HG03558 (cell line): ENCODE data around the gene KRTAP25-1.

Experiments
- ATAC-seq: cut with Tn5 transposase; IDR thresholded peaks from one replicate; pipeline ENCODE4 v1.9.1; 2021; ENCODE audit warnings: moderate number of reproducible peaks; ENCODE audit not compliant: unreplicated experiment; ENCODE audit errors: extremely low read depth

KRTAP25-1 gene, protein sequence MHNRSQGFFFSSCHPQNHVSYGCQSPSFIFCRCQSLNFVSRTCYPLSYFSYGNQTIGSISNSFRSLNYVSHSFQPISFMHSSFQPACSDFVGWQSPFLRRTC

DNA sequence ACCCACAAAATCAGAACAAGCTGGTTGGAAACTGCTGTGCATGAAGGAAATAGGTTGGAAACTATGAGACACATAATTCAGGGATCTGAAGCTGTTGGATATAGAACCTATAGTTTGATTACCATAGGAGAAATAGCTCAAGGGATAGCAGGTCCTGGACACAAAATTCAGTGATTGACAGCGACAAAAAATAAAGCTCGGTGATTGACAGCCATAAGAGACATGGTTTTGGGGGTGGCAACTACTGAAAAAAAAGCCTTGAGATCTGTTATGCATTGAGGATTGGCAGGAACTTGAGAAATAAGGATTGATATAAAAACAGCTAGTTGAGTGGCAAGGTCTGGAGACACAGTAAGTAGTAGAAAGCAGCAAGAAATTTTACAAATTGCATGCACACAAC is at the start of gene KRTAP25-1:
KRTAP25-1 (minus strand) TSS at position 300 of the 400 bp plus-strand sequence; CDS start at position 276, 24 bp downstream.
- ATAC-seq, result no peak

DNA sequence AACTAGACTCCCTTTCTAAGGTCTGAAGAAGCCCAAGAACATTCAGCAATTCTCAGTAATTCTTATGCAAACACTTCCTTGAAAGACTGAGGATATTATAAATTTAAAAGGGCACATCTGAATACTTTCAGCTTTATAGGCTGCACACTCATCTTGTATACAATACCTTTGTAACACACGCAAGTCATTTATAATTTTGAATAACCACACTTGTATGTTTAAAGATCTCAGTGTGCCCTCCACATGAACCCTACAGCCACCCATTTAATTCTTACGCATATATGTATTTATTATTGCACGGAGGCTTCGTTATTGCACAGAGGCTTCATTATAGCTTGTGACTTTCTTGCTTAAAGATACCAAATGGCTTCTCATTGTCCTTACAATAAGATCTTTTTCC is 49.4 kb upstream of the KRTAP25-1 start:
- ATAC-seq, result no peak

DNA sequence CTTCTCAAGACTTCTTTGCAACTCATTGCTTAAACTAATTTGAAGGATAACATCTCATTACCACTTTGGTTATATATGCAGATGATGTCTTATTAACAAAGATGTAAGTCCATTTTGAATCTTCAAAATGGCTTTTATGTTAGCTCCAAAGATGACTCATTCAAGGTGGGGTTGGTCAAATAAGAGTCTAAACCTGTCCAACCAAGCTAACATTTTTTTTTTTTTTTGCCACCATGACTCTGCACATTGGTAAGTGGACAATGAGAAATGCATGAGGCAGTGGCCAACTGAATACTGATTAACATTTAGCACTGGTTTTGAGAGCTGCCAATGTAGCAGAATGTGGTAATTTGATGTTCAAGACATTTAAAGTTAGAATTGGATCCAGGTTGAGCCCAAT is 48.5 kb upstream of the KRTAP25-1 start:
- no peak for ATAC-seq

DNA sequence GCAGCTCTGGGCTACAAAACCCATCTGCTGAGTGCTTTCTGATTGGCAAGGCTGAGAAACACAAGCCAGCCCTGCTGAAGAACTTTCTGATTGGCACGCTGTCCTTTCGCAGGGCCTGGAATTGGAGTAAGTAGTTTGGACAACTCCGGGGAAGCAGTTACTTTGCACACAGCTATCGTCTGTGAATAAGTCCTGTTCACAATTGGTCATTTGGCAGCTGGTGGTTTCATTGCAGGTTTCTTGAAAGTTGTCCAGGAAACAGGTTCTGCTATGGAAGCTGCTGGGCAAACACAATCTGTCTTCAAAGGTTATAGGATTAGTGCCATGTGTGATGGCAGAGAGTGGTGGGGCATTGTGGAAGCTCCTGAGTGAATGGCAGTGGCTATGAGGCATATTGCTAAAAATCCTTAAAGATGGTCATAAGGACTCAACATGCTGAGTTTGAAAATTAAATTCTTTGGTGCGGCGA is 48.0 kb upstream of the KRTAP25-1 start, which contains the start of gene KRTAP27-1:
KRTAP27-1 (minus strand) TSS at position 419 of the 469 bp plus-strand sequence; CDS start at position 393, 26 bp downstream.
- no peak for ATAC-seq

DNA sequence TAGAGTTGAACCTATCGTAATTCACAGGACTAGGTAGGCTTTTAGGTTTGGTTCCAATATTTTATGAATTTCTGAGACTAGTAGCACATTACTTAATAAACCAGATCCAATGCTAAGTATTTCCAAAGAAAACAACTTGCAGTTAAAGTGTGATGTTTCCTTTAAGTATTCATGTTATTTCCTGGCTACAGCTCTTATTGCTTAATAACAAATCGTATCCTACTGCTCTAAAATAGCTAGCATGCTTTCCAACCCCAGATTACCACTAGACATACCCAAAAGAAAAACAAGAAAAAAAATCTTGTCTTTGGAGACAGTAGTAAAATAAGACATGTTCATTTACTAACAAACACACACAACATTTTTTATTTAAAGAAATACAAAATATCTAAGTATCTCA is 47.3 kb upstream of the KRTAP25-1 start:
- ATAC-seq, result no peak

DNA sequence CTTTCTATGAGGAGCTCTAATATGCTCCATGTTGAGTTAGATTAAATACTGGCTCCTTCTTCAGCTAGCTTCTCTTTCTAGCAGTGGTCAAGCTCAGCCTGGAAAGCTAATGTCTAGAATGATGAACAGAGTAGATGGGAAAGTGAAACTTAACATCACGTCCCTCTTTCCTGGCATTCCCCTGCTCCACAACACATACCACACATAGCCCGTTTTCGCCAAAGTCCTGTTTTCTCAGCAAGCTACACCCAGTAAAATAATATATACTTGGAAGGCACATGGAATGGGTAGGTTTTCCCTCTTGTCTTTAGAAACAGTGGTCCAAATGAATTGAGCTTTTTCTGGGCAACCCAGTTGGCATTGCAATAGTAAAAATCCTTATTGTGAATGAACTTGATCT is 44.4 kb upstream of the KRTAP25-1 start:
- no peak for ATAC-seq

DNA sequence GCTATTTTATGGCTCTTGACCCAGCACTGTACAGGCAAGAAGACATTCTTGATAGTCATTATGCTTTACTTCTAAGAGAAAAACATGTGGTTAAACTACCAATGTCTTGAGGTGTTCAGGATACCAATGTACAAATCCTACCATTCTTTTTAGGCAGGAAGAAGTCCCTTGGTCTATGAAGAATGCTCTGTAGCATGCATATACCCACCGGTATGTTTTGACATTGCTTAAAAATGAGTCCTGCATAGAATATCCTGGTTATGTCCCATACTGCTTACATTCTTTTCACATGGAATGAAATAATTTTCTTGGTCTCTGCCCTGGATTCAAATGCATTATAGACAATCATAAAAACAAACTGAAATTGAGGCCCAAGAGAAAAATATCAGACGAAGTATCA is 43.4 kb upstream of the KRTAP25-1 start:
- no peak for ATAC-seq

DNA sequence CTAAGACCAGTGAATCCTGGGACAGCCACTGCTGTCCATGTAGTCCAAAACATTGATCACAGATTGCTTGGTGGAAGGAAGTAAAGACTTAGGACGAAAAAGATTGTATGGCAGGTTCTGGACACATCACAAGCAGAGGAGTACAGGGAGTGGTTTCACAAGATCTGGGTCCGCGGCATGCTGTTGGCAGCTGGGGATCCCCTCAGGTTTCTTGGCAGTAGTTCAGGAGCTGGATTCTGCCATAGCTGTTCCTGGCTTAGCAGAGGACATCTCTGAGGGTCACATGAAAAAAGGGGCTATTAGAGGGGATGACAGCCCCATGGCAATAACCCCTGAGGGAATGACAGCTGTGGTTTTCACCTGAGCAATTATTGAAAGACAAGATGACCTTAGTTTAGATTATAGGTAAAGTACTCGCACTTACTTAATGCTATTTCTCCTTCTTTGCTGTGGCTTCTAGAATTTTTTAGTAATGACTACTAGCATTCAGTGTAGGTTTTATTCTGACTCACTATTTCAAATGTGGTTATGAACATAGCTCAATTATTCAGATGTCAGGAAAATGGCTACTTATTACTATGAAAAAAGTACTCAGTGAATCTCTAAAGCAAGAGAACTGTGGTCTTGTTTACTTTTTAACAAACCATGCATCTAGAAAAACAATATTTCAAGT is 40.0 kb upstream of the KRTAP25-1 start:
- ATAC-seq, result no peak

DNA sequence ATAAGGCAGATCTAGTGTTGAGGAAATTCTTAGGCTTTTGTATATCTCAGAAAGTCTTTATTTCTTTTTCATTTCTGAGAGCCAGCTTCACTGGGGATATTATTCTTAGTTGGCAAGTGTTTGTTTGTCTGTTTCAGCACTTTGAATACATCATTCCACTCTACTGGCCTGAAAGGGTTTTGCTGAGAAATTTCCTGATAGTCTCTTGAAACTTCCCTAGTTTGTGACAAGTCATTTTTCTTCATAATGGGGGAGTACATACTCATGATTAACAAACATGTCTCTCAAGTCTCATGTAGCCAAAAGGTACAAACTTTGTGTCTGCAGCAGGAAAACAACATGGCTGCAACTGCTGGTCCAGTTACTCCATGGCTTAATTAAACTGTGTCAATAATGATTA is 37.1 kb upstream of the KRTAP25-1 start:
- ATAC-seq, result no peak

DNA sequence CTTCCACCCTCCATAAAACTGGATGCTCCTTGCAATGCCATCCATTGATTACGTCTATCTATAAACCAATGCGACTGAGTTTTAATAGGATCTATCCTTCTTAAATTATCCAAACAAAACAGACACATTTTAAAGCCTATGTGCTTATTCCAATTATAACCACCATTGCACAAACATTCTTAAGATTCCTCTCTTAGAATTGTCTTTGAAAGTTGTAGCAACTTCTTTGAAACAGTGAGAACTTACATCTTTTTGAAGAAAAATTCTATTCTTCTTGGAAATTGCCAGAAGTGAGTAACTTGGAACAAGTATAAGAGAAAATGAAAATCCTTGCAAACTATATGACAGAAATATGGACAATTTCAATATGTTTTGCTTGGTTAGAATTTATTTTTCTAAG is 30.9 kb upstream of the KRTAP25-1 start, which contains the start of gene KRTAP26-1:
KRTAP26-1 (minus strand) TSS at position 101 of the 400 bp plus-strand sequence. CDS start 280 bp downstream, outside the sequence.
- ATAC-seq, result no peak

DNA sequence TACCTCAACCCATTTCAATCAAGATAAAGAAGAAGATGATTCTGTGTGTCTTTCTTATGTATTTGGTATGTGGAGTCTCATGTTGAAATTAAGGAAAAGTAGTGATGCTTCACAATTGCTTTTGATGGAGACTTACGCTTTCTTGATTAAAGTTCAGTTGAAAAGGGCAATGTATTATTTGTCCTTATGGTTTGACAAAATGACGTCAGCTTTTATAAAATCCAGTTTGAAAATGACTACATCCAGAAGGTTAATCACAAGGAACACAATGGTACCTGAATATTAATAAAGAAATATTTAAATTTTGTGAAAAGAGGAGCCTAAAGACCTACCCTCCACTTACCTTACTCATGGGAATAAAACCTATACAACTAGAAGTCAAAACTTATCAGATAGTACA is 26.4 kb upstream of the KRTAP25-1 start:
- ATAC-seq, result no peak

DNA sequence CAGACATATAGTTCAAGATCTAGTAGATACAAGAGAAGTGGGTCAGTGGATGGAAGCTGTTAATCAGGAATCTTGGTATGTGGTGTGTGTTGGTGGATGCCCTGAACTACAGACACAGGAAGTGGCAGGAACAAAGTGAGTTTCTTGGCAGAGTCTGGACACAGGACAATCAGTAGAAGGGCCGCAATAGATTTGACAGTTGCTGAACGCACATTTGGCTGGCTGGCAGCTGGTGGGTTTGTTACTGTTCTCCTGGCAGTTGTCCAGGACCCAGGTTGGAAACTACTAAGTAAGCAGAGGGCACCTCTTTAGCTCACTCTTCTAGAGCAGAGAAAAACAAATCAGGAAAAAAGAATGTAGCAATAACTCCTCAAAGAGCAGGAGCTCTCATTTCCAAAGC is 17.6 kb upstream of the KRTAP25-1 start:
- no peak for ATAC-seq

DNA sequence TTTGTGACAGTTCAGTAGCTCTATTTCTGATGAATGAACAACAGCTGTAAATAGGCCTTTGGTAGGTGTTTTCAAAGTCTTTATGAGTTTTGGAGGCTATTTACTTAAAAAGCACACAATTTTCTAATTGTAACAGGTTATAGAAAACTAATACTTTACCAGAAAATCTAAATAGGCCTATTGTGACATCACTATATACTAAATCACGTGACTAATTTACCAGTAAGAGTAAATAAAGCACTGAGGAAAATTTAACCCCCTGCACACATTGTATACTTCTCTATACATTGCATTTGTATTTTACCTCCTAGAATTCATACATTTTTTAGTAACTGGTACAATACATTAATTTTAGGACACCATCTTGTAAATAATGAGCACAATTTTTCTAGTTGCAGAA is 15.8 kb upstream of the KRTAP25-1 start:
- ATAC-seq, result no peak

DNA sequence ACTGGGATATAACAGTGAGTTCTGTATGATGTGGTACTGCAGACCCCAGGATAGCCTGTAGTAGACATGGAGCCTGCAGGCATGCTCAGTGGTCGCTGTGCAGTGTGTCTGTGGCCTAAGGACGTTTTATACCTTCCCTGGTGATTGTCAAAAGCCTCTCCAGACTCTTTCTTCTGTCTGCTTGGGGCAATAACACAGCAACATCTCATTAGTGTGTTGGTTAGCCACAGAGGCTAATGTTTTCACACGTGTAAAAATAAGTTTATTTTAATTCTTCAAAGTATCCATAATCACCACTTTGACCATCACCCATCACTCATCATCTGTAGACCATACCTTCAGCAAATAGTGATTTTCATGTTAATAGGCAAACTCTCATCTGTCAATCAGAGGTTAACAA is 6.5 kb downstream of the KRTAP25-1 start, which contains the start of gene KRTAP24-1:
KRTAP24-1 (minus strand) TSS at position 101 of the 400 bp plus-strand sequence; CDS start at position 83, 18 bp downstream.
- no peak for ATAC-seq

DNA sequence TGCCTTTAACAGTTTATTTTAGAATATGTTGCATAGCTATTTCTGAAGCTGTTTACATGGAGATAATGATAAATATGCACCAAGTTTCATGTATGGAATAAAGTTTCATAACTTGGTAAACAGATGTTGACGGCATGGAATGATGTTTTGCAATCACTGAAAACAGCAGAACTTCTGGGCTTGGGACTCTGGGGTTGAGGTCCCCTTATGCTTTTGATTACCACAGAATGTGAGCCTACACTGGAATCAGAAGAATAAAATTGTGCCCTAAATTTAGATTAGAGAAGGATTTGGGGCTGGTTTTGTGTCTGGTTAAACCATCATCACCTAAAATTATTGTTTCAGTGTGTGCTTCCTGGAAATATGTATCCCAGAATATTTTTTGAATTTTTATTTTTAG is 17.7 kb downstream of the KRTAP25-1 start:
- no peak for ATAC-seq

DNA sequence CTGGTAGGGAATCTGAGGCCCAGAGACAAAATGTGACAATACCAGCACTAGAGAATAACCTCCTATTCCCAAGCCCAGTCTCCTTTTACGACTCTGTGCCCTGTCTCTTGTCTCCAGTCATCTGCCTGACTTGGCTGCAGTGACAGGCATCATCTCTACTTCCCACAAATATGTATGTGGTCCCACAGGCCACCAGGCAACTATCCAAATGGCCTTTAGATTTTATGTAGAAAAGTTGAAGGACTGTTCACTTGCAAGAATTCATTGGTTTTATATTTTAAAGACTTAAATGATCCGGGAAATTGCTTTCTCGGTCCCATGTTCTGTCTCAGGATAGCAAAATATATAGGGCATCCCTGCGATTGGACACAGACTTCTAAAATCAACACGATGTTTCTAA is 18.2 kb downstream of the KRTAP25-1 start:
- ATAC-seq, result no peak

DNA sequence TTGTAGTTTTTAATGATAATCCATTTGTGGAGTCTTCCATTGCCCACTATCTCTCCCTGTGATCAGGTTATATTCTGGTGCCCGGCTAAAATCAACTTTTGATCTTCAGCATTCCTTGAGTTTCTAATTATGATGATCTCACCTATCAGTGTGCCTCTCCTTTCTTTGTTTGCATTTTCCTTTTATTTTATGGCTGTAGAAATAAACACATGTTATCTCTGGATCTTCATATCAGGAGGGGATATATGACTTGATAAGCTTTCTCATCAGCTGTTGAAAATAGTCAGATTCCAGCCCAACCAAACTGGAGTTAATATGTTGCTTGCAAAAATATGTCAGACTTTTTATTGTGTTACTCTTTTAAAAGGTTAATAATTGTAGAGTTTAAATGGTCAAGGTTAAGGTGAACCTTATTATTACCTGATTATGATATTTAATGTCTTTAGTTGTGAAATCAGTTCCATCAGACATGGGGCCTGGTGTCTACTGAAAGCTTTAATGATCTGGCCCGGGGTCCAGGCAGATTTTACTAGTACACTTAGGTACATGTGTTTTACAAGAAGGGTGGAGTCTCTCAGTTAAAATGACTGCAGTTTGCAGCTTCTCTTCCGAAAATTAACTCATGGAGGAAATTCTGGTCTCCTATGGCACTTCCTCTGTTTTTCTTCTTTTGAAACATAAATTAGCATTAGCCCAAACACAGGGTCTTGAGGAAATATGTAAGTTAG is 19.3 kb downstream of the KRTAP25-1 start:
- ATAC-seq, result no peak

DNA sequence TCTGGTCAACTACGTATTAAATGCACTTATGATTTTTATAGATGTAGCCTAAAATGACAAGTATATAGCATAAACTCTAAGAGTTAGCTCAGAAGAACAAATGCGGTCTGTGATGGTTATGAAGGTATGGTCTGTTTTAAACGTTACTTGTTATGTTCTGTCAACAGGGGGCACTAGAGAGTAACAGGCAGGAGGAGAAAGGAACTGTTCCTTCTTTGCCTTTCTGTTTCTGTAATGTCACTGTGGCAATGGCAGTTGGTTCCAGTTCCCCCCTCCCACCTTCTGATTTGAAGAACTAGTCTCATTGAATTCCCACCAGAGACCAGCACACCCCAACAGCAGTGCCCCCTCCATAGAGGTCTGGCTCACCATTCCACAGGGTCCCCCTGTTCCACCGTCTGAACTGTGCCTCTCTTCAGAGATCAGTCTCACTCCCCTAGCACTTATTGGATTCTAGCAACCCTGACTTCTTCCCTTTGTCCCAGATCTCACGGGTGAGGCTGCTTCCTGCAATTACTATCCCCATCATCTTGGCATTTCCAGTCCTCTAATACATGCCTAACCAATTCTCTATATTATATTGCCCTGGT is 20.6 kb downstream of the KRTAP25-1 start:
- no peak for ATAC-seq

DNA sequence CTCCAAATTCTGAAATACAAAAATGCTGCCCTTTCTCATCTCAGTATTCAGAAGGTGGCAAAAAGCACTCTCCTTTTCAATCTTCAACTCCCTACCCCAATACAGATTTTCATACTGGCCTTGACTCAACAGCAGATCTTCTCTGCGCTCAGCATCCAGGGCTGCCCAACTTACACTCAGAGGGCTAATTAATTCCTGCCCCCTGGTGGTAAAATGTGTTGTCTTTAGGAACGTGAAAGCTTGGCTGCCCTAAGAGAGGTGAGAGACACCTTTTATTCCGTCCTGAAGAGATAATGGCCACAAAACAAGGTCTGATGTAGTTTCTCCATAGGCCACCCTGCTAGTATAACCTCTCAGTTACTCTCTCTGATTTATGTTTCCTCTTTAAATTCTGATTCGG is 31.5 kb downstream of the KRTAP25-1 start:
- ATAC-seq, result no peak

DNA sequence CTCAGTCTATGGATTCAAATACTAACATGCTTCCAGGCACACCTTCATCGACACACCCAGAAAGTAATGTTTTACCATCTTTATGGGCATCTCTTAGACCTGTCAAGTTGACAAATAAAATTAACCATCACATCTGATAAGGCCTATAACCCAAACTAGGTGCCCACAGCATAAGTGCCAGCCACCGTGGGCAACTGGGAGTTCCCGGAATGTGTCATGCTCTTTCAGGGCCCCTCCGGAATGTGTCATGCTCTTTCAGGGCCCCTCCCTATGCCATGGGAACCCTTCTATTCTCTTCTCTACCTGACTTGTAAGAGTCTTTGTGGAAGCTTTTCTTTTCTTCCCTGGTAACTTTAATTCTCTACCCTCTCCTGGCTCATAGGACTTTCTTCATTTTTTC is 33.2 kb downstream of the KRTAP25-1 start:
- ATAC-seq, result no peak

DNA sequence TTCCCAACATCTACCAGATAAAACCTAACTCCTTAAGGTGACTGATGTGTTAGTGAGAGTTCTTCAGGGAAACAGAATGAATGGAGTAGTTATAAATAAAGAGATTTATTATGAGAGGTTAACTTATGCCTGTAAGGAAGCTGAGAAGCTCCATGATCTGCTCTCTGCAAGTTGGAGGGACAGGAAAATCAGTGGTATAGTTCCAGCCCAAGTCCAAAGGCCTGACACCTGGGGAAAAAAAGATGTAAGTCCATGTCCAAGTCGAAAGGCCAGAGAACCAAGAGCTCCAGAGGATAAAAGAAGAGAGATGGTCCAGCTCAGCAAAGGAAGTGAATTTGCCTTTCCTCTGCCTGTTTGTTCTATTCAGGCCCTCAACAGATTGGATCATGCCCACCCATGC is 33.6 kb downstream of the KRTAP25-1 start:
- ATAC-seq, result no peak
